Measurements from ENCODE around the gene ZNF534.
"Not testable (repeated sequence)": the region's sequence is repeated elsewhere in the genome, so short reads cannot be mapped to it uniquely, and the experiment has no call there.

The ZNF534 gene

GRCh38 chr19:52492201-52492993 lies 63.4 kb downstream of the ZNF534 start:
- H3K27ac ChIP-seq = no peak overlapping the region
- no peak for TF ChIP-seq ZFX (IDR thresholded peaks at IDR 0.05; ENCODE audit: borderline replicate concordance)
- no peak for TF ChIP-seq CTCF (IDR thresholded peaks at IDR 0.05)

GRCh38 chr19:52492994-52493470 lies 64.1 kb downstream of the ZNF534 start:
- TF ChIP-seq ZFX (IDR thresholded peaks at IDR 0.05; ENCODE audit: borderline replicate concordance) (no peak), CTCF (IDR thresholded peaks at IDR 0.05) (no peak)
- no peak overlapping the region for H3K27ac ChIP-seq

DNA sequence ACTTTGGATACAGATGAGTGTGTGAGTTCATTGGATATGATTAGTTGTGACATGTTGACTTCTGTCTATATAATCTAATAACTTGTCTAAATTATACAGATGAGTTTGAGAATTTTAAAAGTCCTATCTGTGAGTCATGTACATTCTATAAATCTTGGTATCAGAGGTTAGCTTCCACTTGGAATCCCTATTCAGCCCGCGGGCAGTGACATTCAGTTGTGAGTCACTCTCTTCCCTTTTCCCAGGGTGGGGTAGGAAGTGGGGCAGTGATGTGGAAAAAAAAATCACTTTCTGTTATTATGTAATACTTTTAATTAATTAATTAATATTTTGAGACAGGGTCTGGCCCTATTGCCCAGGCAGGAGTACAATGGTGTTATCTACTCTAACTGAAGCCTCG lies 65.6 kb downstream of the ZNF534 start:
- TF ChIP-seq ZFX (IDR thresholded peaks at IDR 0.05; ENCODE audit: borderline replicate concordance) (no peak), CTCF (IDR thresholded peaks at IDR 0.05) (no peak)
- H3K27ac ChIP-seq = no peak overlapping the region

- no peak overlapping the region for H3K27ac ChIP-seq
- TF ChIP-seq CTCF (IDR thresholded peaks at IDR 0.05) (no peak), ZFX (IDR thresholded peaks at IDR 0.05; ENCODE audit: borderline replicate concordance) (no peak)
Measured at GRCh38 chr19:52498571-52498970, 69.6 kb downstream of the ZNF534 start.

DNA sequence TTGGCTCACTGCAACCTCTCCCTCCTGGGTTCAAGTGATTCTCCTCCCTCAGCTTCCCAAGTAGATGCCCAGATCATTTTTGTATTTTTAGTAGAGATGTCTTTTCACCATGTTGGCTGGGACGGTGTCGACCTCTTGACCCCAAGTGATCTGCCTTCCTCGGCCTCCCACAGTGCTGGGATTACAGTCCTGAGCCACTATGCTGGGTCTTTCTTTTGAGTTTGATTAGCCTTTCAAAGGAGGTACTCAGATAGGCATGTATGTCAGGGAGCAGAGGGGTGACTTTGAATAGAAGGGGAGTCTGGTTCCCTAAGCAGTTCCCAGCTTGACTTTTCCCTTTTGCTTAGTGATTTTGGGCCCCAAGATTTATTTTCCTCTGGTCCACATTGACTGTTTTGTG lies 71.5 kb downstream of the ZNF534 start:
- H3K27ac ChIP-seq = not testable (repeated sequence)

GRCh38 chr19:52500991-52501390 lies 72.0 kb downstream of the ZNF534 start:
- H3K27ac ChIP-seq = not testable (repeated sequence)
